ENCODE results near the gene TNFRSF21. TPM values are rescaled to one million over a fixed set of nuclear protein-coding genes. Genes with fewer than 3 reads are reported as not detected.

Gene TNFRSF21
- total RNA-seq, 2 experiments from 2014 or later: 28.1 to 36.5 TPM

- Histone ChIP-seq H2AFZ (ENCODE audit: low read length) (peak overlapping the region; percentile 93), H3K79me2 (ENCODE audit: insufficient read depth, low read depth, low read length) (no peaks in the 10 kb centered on the region), H3K9me3 (ENCODE audit: low read length) (no peaks in the 10 kb centered on the region), H3K4me3 (ENCODE audit: low read depth, low read length, poor library complexity, severe bottlenecking) (peak overlapping the region; percentile 57), H3K9me2 (ENCODE audit: insufficient read depth, low read length) (no peaks in the 10 kb centered on the region), H3K4me1 (ENCODE audit: insufficient read depth, low read length, poor library complexity, severe bottlenecking) (peaks cover 22% of the 10 kb centered on the region), H3K36me3 (ENCODE audit: insufficient read depth, low read length) (no peaks in the 10 kb centered on the region), H3K27ac (ENCODE audit: low read depth, low read length, poor library complexity, severe bottlenecking) (peak overlapping the region; percentile 49), H4K20me1 (ENCODE audit: insufficient read depth, low read length) (no peaks in the 10 kb centered on the region), H3K4me2 (ENCODE audit: low read length) (peak overlapping the region; percentile 71)
- DNase-seq (ENCODE audit: low spot score): peak; percentile 49
- intact Hi-C loops (cut with micrococcal nuclease; ENCODE audit: unreplicated experiment): no loop called here
- BruUV-seq (replicated peaks): no TSS peak
- POLR2A ChIA-PET: interaction anchor here (0.6 to 1.5 kb wide), 10 partner anchors 9 to 325 kb away, joined by 3 to 5 read pairs (median 4); no protein-coding TSS in a partner anchor
- CTCF ChIA-PET (ENCODE audit: unreplicated experiment): no interaction called here
- no peak for TF ChIP-seq EZH2phosphoT487 (IDR thresholded peaks at IDR 0.05; ENCODE audit: borderline replicate concordance, low read depth, low read length)
- TF ChIP-seq CTCF (conservative IDR thresholded peaks at IDR 0.05; ENCODE audit: low read length): no peak
Observed at GRCh38 chr6:47197682-47198640, 111.7 kb downstream of the TNFRSF21 start.

GRCh38 chr6:47196113-47196512 lies 113.6 kb downstream of the TNFRSF21 start:
- no peak for DNase-seq (ENCODE audit: low spot score)
- Histone ChIP-seq H3K4me2 (ENCODE audit: low read length) (no peak overlapping the region), H3K9me2 (ENCODE audit: insufficient read depth, low read length) (no peaks in the 10 kb centered on the region), H2AFZ (ENCODE audit: low read length) (no peak overlapping the region), H3K9me3 (ENCODE audit: low read length) (no peaks in the 10 kb centered on the region), H3K36me3 (ENCODE audit: insufficient read depth, low read length) (no peaks in the 10 kb centered on the region), H3K4me1 (ENCODE audit: insufficient read depth, low read length, poor library complexity, severe bottlenecking) (peaks cover 20% of the 10 kb centered on the region), H3K4me3 (ENCODE audit: low read depth, low read length, poor library complexity, severe bottlenecking) (no peak overlapping the region), H4K20me1 (ENCODE audit: insufficient read depth, low read length) (no peaks in the 10 kb centered on the region), H3K79me2 (ENCODE audit: insufficient read depth, low read depth, low read length) (no peaks in the 10 kb centered on the region), H3K27ac (ENCODE audit: low read depth, low read length, poor library complexity, severe bottlenecking) (no peak overlapping the region)
- intact Hi-C loops (cut with micrococcal nuclease; ENCODE audit: unreplicated experiment): no loop called here
- ChIA-PET CTCF (ENCODE audit: unreplicated experiment) (no interaction called here), POLR2A (interaction anchor here (0.6 to 1.9 kb wide), 2 partner anchors 11 to 555 kb away, joined by 3 read pairs; no protein-coding TSS in a partner anchor)
- BruUV-seq (replicated peaks): no TSS peak
- TF ChIP-seq EZH2phosphoT487 (IDR thresholded peaks at IDR 0.05; ENCODE audit: borderline replicate concordance, low read depth, low read length) (no peak), CTCF (conservative IDR thresholded peaks at IDR 0.05; ENCODE audit: low read length) (no peak)
